Hepatic stellate cell (primary cell): ENCODE data around the gene MTX2.
"Not testable (repeated sequence)": the region's sequence is repeated elsewhere in the genome, so short reads cannot be mapped to it uniquely, and the experiment has no call there.

Experiments used
- DNase-seq: peaks from one replicate; pipeline ENCODE4 v3.0.0; 2011; ENCODE audit warnings: low spot score

MTX2 gene

GRCh38 chr2:176291335-176291734, 22.1 kb downstream of the MTX2 start:
- DNase-seq, result no peak

GRCh38 chr2:176291809-176292283, 22.6 kb downstream of the MTX2 start:
- DNase-seq, result no peak

GRCh38 chr2:176292608-176293007, 23.4 kb downstream of the MTX2 start:
- no peak for DNase-seq

GRCh38 chr2:176293334-176293733, 24.1 kb downstream of the MTX2 start:
- DNase-seq, result no peak

- DNase-seq, result no peak
Observed at GRCh38 chr2:176297067-176297466, 27.8 kb downstream of the MTX2 start.

- DNase-seq, result no peak
Observed at GRCh38 chr2:176297737-176298136, 28.5 kb downstream of the MTX2 start.

GRCh38 chr2:176306020-176306419, 36.8 kb downstream of the MTX2 start:
- not testable (repeated sequence) for DNase-seq

- DNase-seq, result no peak
Observed at GRCh38 chr2:176317199-176317598, 48.0 kb downstream of the MTX2 start.

- no peak for DNase-seq
Observed at GRCh38 chr2:176317623-176318065, 48.4 kb downstream of the MTX2 start.

GRCh38 chr2:176321916-176322315, 52.7 kb downstream of the MTX2 start:
- DNase-seq, result no peak

GRCh38 chr2:176324862-176325261, 55.6 kb downstream of the MTX2 start:
- no peak for DNase-seq

GRCh38 chr2:176325732-176326131, 56.5 kb downstream of the MTX2 start:
- no peak for DNase-seq

- DNase-seq, result no peak
Observed at GRCh38 chr2:176328149-176328548, 58.9 kb downstream of the MTX2 start.

- DNase-seq, result no peak
Observed at GRCh38 chr2:176330612-176331011, 61.4 kb downstream of the MTX2 start.

- no peak for DNase-seq
Observed at GRCh38 chr2:176331646-176332045, 62.4 kb downstream of the MTX2 start.

GRCh38 chr2:176334729-176335128, 65.5 kb downstream of the MTX2 start:
- no peak for DNase-seq

GRCh38 chr2:176338395-176338794, 69.2 kb downstream of the MTX2 start:
- DNase-seq, result no peak

- DNase-seq, result no peak
Observed at GRCh38 chr2:176339208-176339607, 70.0 kb downstream of the MTX2 start.

- no peak for DNase-seq
Observed at GRCh38 chr2:176356251-176356650, 87.0 kb downstream of the MTX2 start.

GRCh38 chr2:176364273-176364977, 95.2 kb downstream of the MTX2 start:
- no peak for DNase-seq

GRCh38 chr2:176368349-176368748, 99.1 kb downstream of the MTX2 start:
- no peak for DNase-seq

- no peak for DNase-seq
Observed at GRCh38 chr2:176370467-176371171, 101.4 kb downstream of the MTX2 start.

GRCh38 chr2:176373155-176373554, 103.9 kb downstream of the MTX2 start:
- DNase-seq, result not testable (repeated sequence)

GRCh38 chr2:176378323-176378722, 109.1 kb downstream of the MTX2 start:
- DNase-seq, result no peak
